Activated naive CD8-positive, alpha-beta T cell treated with anti-CD3 and anti-CD28 coated beads for 36 hours (primary cell): ENCODE data around the gene TNFSF9. TPM values are rescaled to one million over a fixed set of nuclear protein-coding genes. Genes with fewer than 3 reads are reported as not detected.

Experiments
- DNase-seq: peaks from one replicate; pipeline ENCODE4 v3.0.0; 2021
- H3K27ac Mint-ChIP-seq: one replicate; pipeline ENCODE4 v1.8.0; 2022; ENCODE audit warnings: mild to moderate bottlenecking, moderate library complexity, mixed read lengths
- H3K27me3 Mint-ChIP-seq: one replicate; pipeline ENCODE4 v1.8.0; 2022; ENCODE audit warnings: mild to moderate bottlenecking, mixed read lengths
- H3K36me3 Mint-ChIP-seq: one replicate; pipeline ENCODE4 v1.8.0; 2021; ENCODE audit warnings: mild to moderate bottlenecking, mixed read lengths
- H3K4me1 Mint-ChIP-seq: one replicate; pipeline ENCODE4 v1.8.0; 2021; ENCODE audit warnings: mixed read lengths
- H3K4me3 Mint-ChIP-seq: one replicate; pipeline ENCODE4 v1.8.0; 2022; ENCODE audit warnings: mild to moderate bottlenecking, moderate library complexity, mixed read lengths
- H3K9me3 Mint-ChIP-seq: one replicate; pipeline ENCODE4 v1.8.0; 2022; ENCODE audit warnings: mixed read lengths
- total RNA-seq, 2 experiments: library from RNA; stranded (reverse); gene quantifications; one replicate each; pipeline ENCODE4 v1.2.3, GENCODE V29; 2021

TNFSF9 gene
- total RNA-seq = 1 to 10 TPM; 2.3 to 2.5 TPM

- peaks cover 43% of the 10 kb centered on the region for H3K27me3 Mint-ChIP-seq
- peaks cover 21% of the 10 kb centered on the region for H3K4me1 Mint-ChIP-seq
- peak within 1 kb of the TSS; percentile 73 for H3K4me3 Mint-ChIP-seq
- H3K9me3 Mint-ChIP-seq = no peaks in the 10 kb centered on the region
- peak within 1 kb of the TSS; percentile 18 for H3K27ac Mint-ChIP-seq
- DNase-seq = peak; percentile 82
- peaks cover 3% of the 10 kb centered on the region for H3K36me3 Mint-ChIP-seq
Observed at GRCh38 chr19:6530386-6531162, at the start of gene TNFSF9. Gene TNFSF9 (plus strand): TSS chr19:6531026. CDS start chr19:6531037, 11 bp downstream.

- Mint-ChIP-seq H3K27me3 (no peaks in the 10 kb centered on the region), H3K36me3 (peaks cover 2% of the 10 kb centered on the region), H3K4me1 (peaks cover 22% of the 10 kb centered on the region), H3K4me3 (peak within 1 kb of the TSS; percentile 92), H3K27ac (peak within 1 kb of the TSS; percentile 92), H3K9me3 (no peaks in the 10 kb centered on the region)
- peak; percentile 75 for DNase-seq
Observed at GRCh38 chr19:6481541-6482342, 49.1 kb upstream of the TNFSF9 start, which contains the start of gene DENND1C. Gene DENND1C (minus strand): TSS chr19:6481787. CDS start chr19:6481695, 92 bp downstream.

- Mint-ChIP-seq H3K4me3 (peak overlapping the region; percentile 92), H3K4me1 (peaks cover 22% of the 10 kb centered on the region), H3K9me3 (no peaks in the 10 kb centered on the region), H3K36me3 (no peaks in the 10 kb centered on the region), H3K27ac (peak overlapping the region; percentile 92), H3K27me3 (no peaks in the 10 kb centered on the region)
- no peak for DNase-seq
Observed at GRCh38 chr19:6482343-6482686, 48.5 kb upstream of the TNFSF9 start.

GRCh38 chr19:6483235-6483634 is 47.6 kb upstream of the TNFSF9 start:
- Mint-ChIP-seq H3K4me3 (no peak overlapping the region), H3K4me1 (peaks cover 22% of the 10 kb centered on the region), H3K9me3 (no peaks in the 10 kb centered on the region), H3K27me3 (no peaks in the 10 kb centered on the region), H3K36me3 (no peaks in the 10 kb centered on the region), H3K27ac (peak overlapping the region; percentile 13)
- DNase-seq = no peak

- H3K27ac Mint-ChIP-seq = no peak overlapping the region
- H3K36me3 Mint-ChIP-seq = no peaks in the 10 kb centered on the region
- H3K4me1 Mint-ChIP-seq = peaks cover 22% of the 10 kb centered on the region
- DNase-seq = no peak
- no peaks in the 10 kb centered on the region for H3K9me3 Mint-ChIP-seq
- no peak overlapping the region for H3K4me3 Mint-ChIP-seq
- H3K27me3 Mint-ChIP-seq = no peaks in the 10 kb centered on the region
Observed at GRCh38 chr19:6484230-6484629, 46.6 kb upstream of the TNFSF9 start.

GRCh38 chr19:6484831-6485230 is 46.0 kb upstream of the TNFSF9 start:
- Mint-ChIP-seq H3K27ac (no peak overlapping the region), H3K9me3 (no peaks in the 10 kb centered on the region), H3K4me3 (no peak overlapping the region), H3K27me3 (no peaks in the 10 kb centered on the region), H3K36me3 (no peaks in the 10 kb centered on the region), H3K4me1 (peaks cover 21% of the 10 kb centered on the region)
- DNase-seq = no peak

GRCh38 chr19:6489278-6490061 is 41.4 kb upstream of the TNFSF9 start:
- Mint-ChIP-seq H3K27me3 (no peaks in the 10 kb centered on the region), H3K9me3 (peaks cover 2% of the 10 kb centered on the region), H3K36me3 (no peaks in the 10 kb centered on the region), H3K4me1 (peaks cover 4% of the 10 kb centered on the region), H3K4me3 (peak overlapping the region; percentile 71), H3K27ac (peak overlapping the region; percentile 43)
- no peak for DNase-seq

GRCh38 chr19:6490134-6490533 is 40.7 kb upstream of the TNFSF9 start:
- peaks cover 4% of the 10 kb centered on the region for H3K4me1 Mint-ChIP-seq
- H3K27me3 Mint-ChIP-seq = no peaks in the 10 kb centered on the region
- H3K36me3 Mint-ChIP-seq = no peaks in the 10 kb centered on the region
- H3K4me3 Mint-ChIP-seq = peak overlapping the region; percentile 71
- DNase-seq = no peak
- H3K27ac Mint-ChIP-seq = peak overlapping the region; percentile 43
- peaks cover 2% of the 10 kb centered on the region for H3K9me3 Mint-ChIP-seq

- Mint-ChIP-seq H3K36me3 (no peaks in the 10 kb centered on the region), H3K4me1 (peaks cover 4% of the 10 kb centered on the region), H3K4me3 (no peak overlapping the region), H3K27me3 (no peaks in the 10 kb centered on the region), H3K27ac (no peak overlapping the region), H3K9me3 (peaks cover 2% of the 10 kb centered on the region)
- no peak for DNase-seq
Observed at GRCh38 chr19:6491802-6492592, 38.8 kb upstream of the TNFSF9 start.

- Mint-ChIP-seq H3K9me3 (peaks cover 2% of the 10 kb centered on the region), H3K27ac (no peak overlapping the region), H3K4me1 (peaks cover 6% of the 10 kb centered on the region), H3K36me3 (no peaks in the 10 kb centered on the region), H3K27me3 (no peaks in the 10 kb centered on the region), H3K4me3 (no peak overlapping the region)
- no peak for DNase-seq
Observed at GRCh38 chr19:6494438-6495036, 36.3 kb upstream of the TNFSF9 start.

GRCh38 chr19:6495947-6496346 is 34.9 kb upstream of the TNFSF9 start:
- Mint-ChIP-seq H3K27ac (no peak overlapping the region), H3K4me1 (peaks cover 6% of the 10 kb centered on the region), H3K4me3 (no peak overlapping the region), H3K9me3 (peaks cover 2% of the 10 kb centered on the region), H3K27me3 (no peaks in the 10 kb centered on the region), H3K36me3 (no peaks in the 10 kb centered on the region)
- no peak for DNase-seq

- Mint-ChIP-seq H3K9me3 (no peaks in the 10 kb centered on the region), H3K36me3 (no peaks in the 10 kb centered on the region), H3K27ac (no peak overlapping the region), H3K27me3 (peaks cover 6% of the 10 kb centered on the region), H3K4me3 (no peak overlapping the region), H3K4me1 (peaks cover 8% of the 10 kb centered on the region)
- no peak for DNase-seq
Observed at GRCh38 chr19:6498294-6499036, 32.4 kb upstream of the TNFSF9 start.

- Mint-ChIP-seq H3K9me3 (no peaks in the 10 kb centered on the region), H3K4me1 (peaks cover 8% of the 10 kb centered on the region), H3K36me3 (no peaks in the 10 kb centered on the region), H3K27ac (no peak overlapping the region), H3K27me3 (peaks cover 6% of the 10 kb centered on the region), H3K4me3 (no peak overlapping the region)
- no peak for DNase-seq
Observed at GRCh38 chr19:6499052-6499790, 31.6 kb upstream of the TNFSF9 start.
